ENCODE data around the gene PGM1. TPM values are rescaled to one million over a fixed set of nuclear protein-coding genes. Genes with fewer than 3 reads are reported as not detected.

PGM1 gene
- total RNA-seq, 1 donor from 2014 or later, result 46.0 TPM

GRCh38 chr1:63638471-63638870 lies 45.3 kb downstream of the PGM1 start:
- no peak overlapping the region for H3K4me3 Mint-ChIP-seq
- H3K9me3 Mint-ChIP-seq, result no peaks in the 10 kb centered on the region
- no peak for DNase-seq (ENCODE audit: low spot score in 2 of 2, unreplicated experiment in 2 of 2)
- peak overlapping the region; percentile 65 for H3K27ac Mint-ChIP-seq
- H3K27me3 Mint-ChIP-seq (ENCODE audit: low read depth), result no peaks in the 10 kb centered on the region
- peaks cover 17% of the 10 kb centered on the region for H3K4me1 Mint-ChIP-seq
- H3K36me3 Mint-ChIP-seq, result peaks cover 33% of the 10 kb centered on the region
- no peak for TF ChIP-seq CTCF (IDR thresholded peaks at IDR 0.05; ENCODE audit: unreplicated experiment)

GRCh38 chr1:63638875-63639274 lies 45.7 kb downstream of the PGM1 start:
- peaks cover 20% of the 10 kb centered on the region for H3K4me1 Mint-ChIP-seq
- peak overlapping the region; percentile 65 for H3K27ac Mint-ChIP-seq
- no peaks in the 10 kb centered on the region for H3K9me3 Mint-ChIP-seq
- DNase-seq (ENCODE audit: low spot score in 2 of 2, unreplicated experiment in 2 of 2), result no peak
- TF ChIP-seq CTCF (IDR thresholded peaks at IDR 0.05; ENCODE audit: unreplicated experiment), result no peak
- no peaks in the 10 kb centered on the region for H3K27me3 Mint-ChIP-seq (ENCODE audit: low read depth)
- no peak overlapping the region for H3K4me3 Mint-ChIP-seq
- H3K36me3 Mint-ChIP-seq, result peaks cover 33% of the 10 kb centered on the region

- Mint-ChIP-seq H3K27me3 (ENCODE audit: low read depth) (no peaks in the 10 kb centered on the region), H3K9me3 (peaks cover 3% of the 10 kb centered on the region), H3K36me3 (peaks cover 29% of the 10 kb centered on the region), H3K4me1 (peaks cover 23% of the 10 kb centered on the region), H3K4me3 (no peak overlapping the region), H3K27ac (no peak overlapping the region)
- TF ChIP-seq CTCF (IDR thresholded peaks at IDR 0.05; ENCODE audit: unreplicated experiment), result no peak
- DNase-seq (ENCODE audit: low spot score in 2 of 2, unreplicated experiment in 2 of 2), result no peak
Observed at GRCh38 chr1:63640633-63641567, 47.7 kb downstream of the PGM1 start.

- H3K4me1 Mint-ChIP-seq, result peaks cover 23% of the 10 kb centered on the region
- TF ChIP-seq CTCF (IDR thresholded peaks at IDR 0.05; ENCODE audit: unreplicated experiment), result no peak
- H3K4me3 Mint-ChIP-seq, result no peak overlapping the region
- H3K36me3 Mint-ChIP-seq, result peaks cover 24% of the 10 kb centered on the region
- peaks cover 6% of the 10 kb centered on the region for H3K9me3 Mint-ChIP-seq
- DNase-seq (ENCODE audit: low spot score in 2 of 2, unreplicated experiment in 2 of 2), result no peak
- no peaks in the 10 kb centered on the region for H3K27me3 Mint-ChIP-seq (ENCODE audit: low read depth)
- no peak overlapping the region for H3K27ac Mint-ChIP-seq
Observed at GRCh38 chr1:63641615-63642014, 48.4 kb downstream of the PGM1 start.

- H3K4me3 Mint-ChIP-seq, result no peak overlapping the region
- peaks cover 23% of the 10 kb centered on the region for H3K4me1 Mint-ChIP-seq
- no peak for TF ChIP-seq CTCF (IDR thresholded peaks at IDR 0.05; ENCODE audit: unreplicated experiment)
- H3K27me3 Mint-ChIP-seq (ENCODE audit: low read depth), result no peaks in the 10 kb centered on the region
- H3K27ac Mint-ChIP-seq, result no peak overlapping the region
- peaks cover 13% of the 10 kb centered on the region for H3K36me3 Mint-ChIP-seq
- peaks cover 6% of the 10 kb centered on the region for H3K9me3 Mint-ChIP-seq
- DNase-seq (ENCODE audit: low spot score in 2 of 2, unreplicated experiment in 2 of 2), result no peak
Observed at GRCh38 chr1:63642901-63643300, 49.7 kb downstream of the PGM1 start.
